ENCODE measurements around the gene CACNA2D3. TPM values are rescaled to one million over a fixed set of nuclear protein-coding genes. Genes with fewer than 3 reads are reported as not detected.
A peak's percentile ranks its signal among the peaks of the same experiment; 100 is the strongest.

The CACNA2D3 gene
- total and polyA plus RNA-seq, 7 donors = 2.7 to 13.5 (median 9.0) TPM

GRCh38 chr3:54131026-54131605, 8.8 kb downstream of the CACNA2D3 start:
- Histone ChIP-seq H3K4me3 (no peak overlapping the region), H3K9me3 (no peaks in the 10 kb centered on the region), H3K27me3 (ENCODE audit: insufficient read depth in 3 of 3, low read length in 2 of 3) (no peaks in the 10 kb centered on the region), H3K36me3 (ENCODE audit: insufficient read depth in 1 of 2, low read depth in 1 of 2) (no peaks in the 10 kb centered on the region), H3K27ac (no peak overlapping the region), H3K4me1 (peaks cover 11% of the 10 kb centered on the region)
- ATAC-seq (peak in 3 of 4 donors; percentile 19 to 66 (median 55)), DNase-seq (no peak)
- WGBS, 3 donors = 32 to 51% (median 39%) methylated on average over 4 of the region's 4 CpGs
- no peak for TF ChIP-seq CTCF (IDR thresholded peaks at IDR 0.05)
- intact Hi-C loops (cut with DNase I) = no loop called here

GRCh38 chr3:54131890-54132289, 9.5 kb downstream of the CACNA2D3 start:
- Histone ChIP-seq H3K27ac (no peak overlapping the region), H3K36me3 (ENCODE audit: insufficient read depth in 1 of 2, low read depth in 1 of 2) (no peaks in the 10 kb centered on the region), H3K4me3 (no peak overlapping the region), H3K4me1 (peaks cover 11% of the 10 kb centered on the region), H3K27me3 (ENCODE audit: insufficient read depth in 3 of 3, low read length in 2 of 3) (no peaks in the 10 kb centered on the region), H3K9me3 (no peaks in the 10 kb centered on the region)
- intact Hi-C loops (cut with DNase I) = no loop called here
- DNase-seq (no peak), ATAC-seq (no peak)
- TF ChIP-seq CTCF (IDR thresholded peaks at IDR 0.05) = no peak
- WGBS, 3 donors = 76 to 82% (median 80%) methylated on average over 8 of the region's 8 CpGs

- intact Hi-C loops (cut with DNase I) = no loop called here
- no peak overlapping the region for H3K27ac ChIP-seq
- ATAC-seq (no peak), DNase-seq (no peak)
- H3K4me1 ChIP-seq = peaks cover 11% of the 10 kb centered on the region
- no peaks in the 10 kb centered on the region for H3K36me3 ChIP-seq (ENCODE audit: insufficient read depth in 1 of 2, low read depth in 1 of 2)
- no peaks in the 10 kb centered on the region for H3K9me3 ChIP-seq
- H3K4me3 ChIP-seq = no peak overlapping the region
- 85 to 89% (median 89%) methylated on average over 3 of the region's 3 CpGs for WGBS, 3 donors
- H3K27me3 ChIP-seq (ENCODE audit: insufficient read depth in 3 of 3, low read length in 2 of 3) = no peaks in the 10 kb centered on the region
- TF ChIP-seq CTCF (IDR thresholded peaks at IDR 0.05) = no peak
These were observed 10.3 kb downstream of the CACNA2D3 start for GRCh38 chr3:54132685-54133084.

- 65 to 72% (median 68%) methylated on average over 5 of the region's 5 CpGs for WGBS, 3 donors
- Histone ChIP-seq H3K27ac (no peak overlapping the region), H3K9me3 (no peaks in the 10 kb centered on the region), H3K4me3 (no peak overlapping the region), H3K4me1 (peaks cover 11% of the 10 kb centered on the region), H3K27me3 (ENCODE audit: insufficient read depth in 3 of 3, low read length in 2 of 3) (no peaks in the 10 kb centered on the region), H3K36me3 (ENCODE audit: insufficient read depth in 1 of 2, low read depth in 1 of 2) (no peaks in the 10 kb centered on the region)
- TF ChIP-seq CTCF (IDR thresholded peaks at IDR 0.05) = no peak
- ATAC-seq (no peak), DNase-seq (no peak)
- intact Hi-C loops (cut with DNase I) = no loop called here
These were observed 10.8 kb downstream of the CACNA2D3 start for GRCh38 chr3:54133196-54133595.

GRCh38 chr3:54134155-54134554, 11.8 kb downstream of the CACNA2D3 start:
- Histone ChIP-seq H3K9me3 (no peaks in the 10 kb centered on the region), H3K27ac (no peak overlapping the region), H3K4me3 (no peak overlapping the region), H3K36me3 (ENCODE audit: insufficient read depth in 1 of 2, low read depth in 1 of 2) (no peaks in the 10 kb centered on the region), H3K4me1 (peaks cover 11% of the 10 kb centered on the region), H3K27me3 (ENCODE audit: insufficient read depth in 3 of 3, low read length in 2 of 3) (no peaks in the 10 kb centered on the region)
- TF ChIP-seq CTCF (IDR thresholded peaks at IDR 0.05) = no peak
- intact Hi-C loops (cut with DNase I) = no loop called here
- ATAC-seq (no peak), DNase-seq (no peak)
- WGBS, 3 donors = 82 to 87% (median 82%) methylated on average over 8 of the region's 8 CpGs

Data from psoas muscle (tissue), 8 donors.